Gastrocnemius medialis (tissue), 4 donors: ENCODE results near the gene GTF2H2.
"Not testable (repeated sequence)": the region's sequence is repeated elsewhere in the genome, so short reads cannot be mapped to it uniquely, and the experiment has no call there.

Experiments
- CTCF ChIP-seq, 5 experiments: fragments of 450-650 bp in 3 of 5; fragments of 200-600 bp in 2 of 5; sonication (generic) in 2 of 5; IDR thresholded peaks in 4 of 5; conservative IDR thresholded peaks in 1 of 5; 1 replicate in 4 of 5; 2 replicates in 1 of 5; pipeline ENCODE4 v1.5.1; 2016 to 2019; ENCODE audit warnings: antibody characterized with exemption in 5 of 5, mild to moderate bottlenecking in 3 of 5, moderate library complexity in 3 of 5
- POLR2A ChIP-seq, 2 donors: fragments of 450-650 bp; IDR thresholded peaks; one replicate each; pipeline ENCODE4 v1.6.1; 2017; ENCODE audit warnings: antibody characterized with exemption in 2 of 2, mild to moderate bottlenecking in 2 of 2, moderate library complexity in 2 of 2

- TF ChIP-seq POLR2A (IDR thresholded peaks at IDR 0.05); CTCF (IDR thresholded peaks at IDR 0.05 in 4 of 5, conservative IDR thresholded peaks at IDR 0.05 in 1 of 5): not testable (repeated sequence)
Observed at GRCh38 chr5:71097173-71097929, 29.9 kb upstream of the GTF2H2 start.
